Measurements from ENCODE around the gene SYCP3. TPM values are rescaled to one million over a fixed set of nuclear protein-coding genes. Genes with fewer than 3 reads are reported as not detected.

Gene SYCP3
- total and polyA plus RNA-seq, 8 donors: 0.06 to 0.31 (median 0.25) TPM; not detected in 3

DNA sequence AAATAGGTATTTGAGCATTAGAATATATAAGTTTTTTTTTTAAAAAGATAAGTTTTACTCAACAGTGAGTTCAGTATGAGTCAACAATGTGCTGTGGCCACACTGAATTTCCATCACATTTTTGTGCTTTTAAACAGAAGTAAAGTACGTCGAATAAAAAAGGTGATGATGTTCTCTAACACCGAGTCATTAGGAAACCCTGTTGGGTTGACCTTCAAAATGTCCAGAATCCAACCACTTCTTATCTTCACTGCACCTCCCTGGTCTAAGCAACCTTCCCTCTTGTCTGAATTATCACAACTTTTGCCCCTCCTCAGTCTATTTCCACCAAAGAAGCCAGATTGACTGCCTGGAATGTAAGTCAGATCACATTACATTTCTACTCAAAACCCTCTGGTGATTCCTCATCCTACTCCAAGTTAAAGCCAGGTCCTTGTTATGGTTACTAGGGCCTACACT is 43.0 kb upstream of the SYCP3 start:
- intact Hi-C loops (cut with DNase I): no loop called here
- Histone ChIP-seq H3K4me1 (no peaks in the 10 kb centered on the region), H3K4me3 (no peak overlapping the region), H3K36me3 (no peaks in the 10 kb centered on the region), H3K9me3 (no peaks in the 10 kb centered on the region), H3K27ac (no peak overlapping the region), H3K27me3 (no peaks in the 10 kb centered on the region)
- ATAC-seq: no peak
- DNase-seq: no peak
- FAIRE-seq: no peak
- TF ChIP-seq, protein P1, sequence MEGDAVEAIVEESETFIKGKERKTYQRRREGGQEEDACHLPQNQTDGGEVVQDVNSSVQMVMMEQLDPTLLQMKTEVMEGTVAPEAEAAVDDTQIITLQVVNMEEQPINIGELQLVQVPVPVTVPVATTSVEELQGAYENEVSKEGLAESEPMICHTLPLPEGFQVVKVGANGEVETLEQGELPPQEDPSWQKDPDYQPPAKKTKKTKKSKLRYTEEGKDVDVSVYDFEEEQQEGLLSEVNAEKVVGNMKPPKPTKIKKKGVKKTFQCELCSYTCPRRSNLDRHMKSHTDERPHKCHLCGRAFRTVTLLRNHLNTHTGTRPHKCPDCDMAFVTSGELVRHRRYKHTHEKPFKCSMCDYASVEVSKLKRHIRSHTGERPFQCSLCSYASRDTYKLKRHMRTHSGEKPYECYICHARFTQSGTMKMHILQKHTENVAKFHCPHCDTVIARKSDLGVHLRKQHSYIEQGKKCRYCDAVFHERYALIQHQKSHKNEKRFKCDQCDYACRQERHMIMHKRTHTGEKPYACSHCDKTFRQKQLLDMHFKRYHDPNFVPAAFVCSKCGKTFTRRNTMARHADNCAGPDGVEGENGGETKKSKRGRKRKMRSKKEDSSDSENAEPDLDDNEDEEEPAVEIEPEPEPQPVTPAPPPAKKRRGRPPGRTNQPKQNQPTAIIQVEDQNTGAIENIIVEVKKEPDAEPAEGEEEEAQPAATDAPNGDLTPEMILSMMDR (IDR thresholded peaks at IDR 0.05): no peak
- 86 to 93% methylated on average over 3 of the region's 3 CpGs for WGBS, 2 donors

DNA sequence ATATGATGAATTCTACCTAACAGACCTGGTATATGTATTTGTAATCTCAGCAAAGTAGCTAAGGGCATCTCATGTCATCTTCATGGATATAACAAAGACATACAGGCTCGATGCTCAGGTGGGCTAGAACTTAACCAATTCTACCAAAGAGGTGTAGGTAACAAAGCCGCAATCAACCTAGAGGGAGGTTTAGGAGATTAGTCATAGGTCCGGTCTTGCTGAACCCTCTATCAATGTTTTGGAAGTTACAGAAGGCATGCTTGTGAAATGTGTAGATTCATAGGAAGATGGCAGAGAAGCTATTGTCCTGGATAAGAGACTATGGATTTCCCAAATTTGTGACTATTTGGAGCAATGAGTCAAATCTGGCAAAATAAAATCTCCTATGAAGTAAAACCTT is 42.6 kb upstream of the SYCP3 start:
- 79 to 87% methylated on average over 3 of the region's 3 CpGs for WGBS, 2 donors
- no peak for FAIRE-seq

DNA sequence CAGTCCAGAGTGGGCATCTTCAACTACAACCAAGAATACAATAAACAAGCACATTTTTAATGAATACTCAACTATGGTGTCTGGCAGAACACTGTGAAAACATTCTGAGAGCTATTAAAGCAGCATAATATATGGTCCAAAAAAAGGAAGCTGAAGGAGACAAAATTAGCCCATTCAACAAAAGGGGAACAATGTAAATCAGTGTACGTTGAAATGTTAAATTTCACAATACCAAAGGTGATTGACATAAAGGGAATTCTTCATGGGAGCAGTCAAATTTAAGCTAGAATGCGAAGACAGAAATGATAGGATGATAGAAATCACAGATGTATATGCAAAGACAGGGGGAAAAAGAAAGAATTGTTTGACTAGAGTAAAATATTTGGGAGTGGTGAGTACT is 41.3 kb upstream of the SYCP3 start:
- intact Hi-C loops (cut with DNase I): no loop called here
- FAIRE-seq: no peak

More for the DNA sequence above, 42.6 kb upstream of the SYCP3 start:
- Histone ChIP-seq H3K27me3 (no peaks in the 10 kb centered on the region), H3K9me3 (no peaks in the 10 kb centered on the region), H3K27ac (no peak overlapping the region), H3K36me3 (no peaks in the 10 kb centered on the region), H3K4me3 (no peak overlapping the region), H3K4me1 (no peaks in the 10 kb centered on the region)
- intact Hi-C loops (cut with DNase I): no loop called here
- ATAC-seq: no peak
- TF ChIP-seq, protein P1 (IDR thresholded peaks at IDR 0.05): no peak
- no peak for DNase-seq

DNA sequence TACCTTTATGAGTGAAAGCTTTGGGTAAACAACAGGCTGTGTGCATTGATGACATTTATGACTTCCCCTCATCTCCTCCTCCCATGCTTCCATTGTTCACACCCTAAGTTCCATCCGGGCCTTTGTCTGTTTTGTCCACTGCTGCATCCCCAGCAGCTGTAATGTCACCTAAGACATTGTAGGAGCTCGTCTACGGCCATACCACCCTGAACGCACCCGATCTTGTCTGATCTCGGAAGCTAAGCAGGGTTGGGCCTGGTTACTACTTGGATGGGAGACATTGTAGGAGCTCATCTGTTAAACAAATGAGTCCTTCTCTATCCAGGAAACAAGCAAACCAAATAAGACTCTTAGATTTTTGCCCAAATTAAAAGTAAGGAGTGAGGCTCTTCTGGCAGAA is 40.4 kb upstream of the SYCP3 start:
- intact Hi-C loops (cut with DNase I): loop anchor here in 1 of 3 donors (5.0 kb wide), 1 partner anchor 58 kb away; no protein-coding TSS in a partner anchor

More for the DNA sequence above, 41.3 kb upstream of the SYCP3 start:
- DNase-seq (no peak), ATAC-seq (peak in 1 of 4 donors; percentile 49)
- WGBS, 2 donors: 76 to 89% methylated on average over 2 of the region's 2 CpGs
- TF ChIP-seq, protein P1 (IDR thresholded peaks at IDR 0.05): no peak
- Histone ChIP-seq H3K27me3 (no peaks in the 10 kb centered on the region), H3K4me3 (no peak overlapping the region), H3K27ac (no peak overlapping the region), H3K4me1 (no peaks in the 10 kb centered on the region), H3K36me3 (no peaks in the 10 kb centered on the region), H3K9me3 (no peaks in the 10 kb centered on the region)

DNA sequence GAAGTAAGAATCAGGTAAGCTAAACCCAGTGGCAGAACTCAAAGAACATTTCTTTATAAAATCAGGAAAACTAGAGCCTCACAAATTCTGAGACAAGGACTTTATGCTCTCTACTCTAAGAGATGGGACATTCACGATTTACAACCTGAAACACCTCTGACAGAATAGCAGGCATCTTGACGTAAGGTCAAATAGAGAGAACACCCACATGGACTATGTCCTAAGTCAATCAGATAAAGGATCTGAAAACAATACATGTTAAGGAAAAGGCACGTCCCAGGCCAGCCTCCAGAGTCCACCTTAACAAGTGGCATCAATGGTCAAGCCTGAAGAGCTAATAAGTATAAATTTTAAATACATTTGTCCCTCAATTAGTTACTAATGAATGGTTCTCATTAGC is 39.9 kb upstream of the SYCP3 start:
- H3K9me3 ChIP-seq: no peaks in the 10 kb centered on the region
- H3K36me3 ChIP-seq: no peaks in the 10 kb centered on the region
- no peak for ATAC-seq
- TF ChIP-seq, protein P1 (IDR thresholded peaks at IDR 0.05): no peak
- no peaks in the 10 kb centered on the region for H3K27me3 ChIP-seq
- no peak for FAIRE-seq
- H3K27ac ChIP-seq: no peak overlapping the region
- no peaks in the 10 kb centered on the region for H3K4me1 ChIP-seq
- intact Hi-C loops (cut with DNase I): loop anchor here in 1 of 3 donors (5.0 kb wide), 1 partner anchor 58 kb away; no protein-coding TSS in a partner anchor
- no peak overlapping the region for H3K4me3 ChIP-seq
- no peak for DNase-seq
- 66 to 72% methylated on average over 3 of the region's 3 CpGs for WGBS, 2 donors

More for the DNA sequence above, 40.4 kb upstream of the SYCP3 start:
- Histone ChIP-seq H3K27ac (no peak overlapping the region), H3K36me3 (no peaks in the 10 kb centered on the region), H3K4me1 (no peaks in the 10 kb centered on the region), H3K27me3 (no peaks in the 10 kb centered on the region), H3K4me3 (no peak overlapping the region), H3K9me3 (no peaks in the 10 kb centered on the region)
- no peak for FAIRE-seq
- ATAC-seq: no peak
- DNase-seq: no peak
- TF ChIP-seq, protein P1 (IDR thresholded peaks at IDR 0.05): no peak
- WGBS, 2 donors: 92 to 94% methylated on average over 6 of the region's 6 CpGs

All from pancreas (tissue), 10 donors.